22Rv1 (cell line): ENCODE results near the gene ADAMTS2.

Experiments
- H3K27ac ChIP-seq: fragments of 450-650 bp; 2 replicates; pipeline ENCODE4 v1.5.1; 2017
- ZFX ChIP-seq: fragments of 450-650 bp; IDR thresholded peaks from 2 replicates; pipeline ENCODE4 v1.6.1; 2017; ENCODE audit warnings: antibody characterized with exemption, borderline replicate concordance
- TF ChIP-seq, protein P1 (sequence below): fragments of 450-650 bp; IDR thresholded peaks from 2 replicates; pipeline ENCODE4 v1.5.1; 2017; ENCODE audit warnings: mild to moderate bottlenecking

ADAMTS2 gene

DNA sequence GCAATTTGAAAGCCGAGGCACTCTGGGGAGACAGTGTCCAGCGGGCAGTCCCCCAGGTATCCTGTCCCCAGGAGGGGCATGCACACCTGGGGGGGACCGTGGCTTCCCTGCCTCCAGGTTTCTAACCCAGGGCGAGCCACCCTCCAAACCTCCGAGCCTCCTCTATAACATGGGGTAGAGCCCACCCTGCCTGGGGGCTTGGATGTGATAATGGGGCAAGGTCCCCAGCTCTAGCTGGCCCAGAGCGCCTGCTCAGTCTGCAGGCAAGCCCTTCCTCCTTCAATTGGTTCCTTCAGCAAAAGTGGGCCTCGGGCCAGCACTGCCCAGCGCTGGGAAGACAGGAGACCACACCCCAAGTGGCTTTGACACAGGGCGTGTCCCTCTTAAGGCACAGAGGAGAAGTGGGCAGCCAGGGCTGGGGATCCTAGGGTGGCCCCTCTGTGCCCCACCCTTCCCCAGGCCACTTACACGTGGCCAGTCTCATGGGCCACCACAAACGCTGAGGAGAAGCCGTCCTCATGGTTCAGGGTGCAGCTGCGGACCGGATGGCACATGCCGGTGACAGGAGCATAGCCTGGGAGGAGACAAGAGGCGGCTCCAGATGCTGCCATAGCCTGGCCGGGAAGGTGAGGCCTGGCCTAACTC, 190.8 kb downstream of the ADAMTS2 start:
- TF ChIP-seq ZFX, result no peak
- TF ChIP-seq, protein P1, sequence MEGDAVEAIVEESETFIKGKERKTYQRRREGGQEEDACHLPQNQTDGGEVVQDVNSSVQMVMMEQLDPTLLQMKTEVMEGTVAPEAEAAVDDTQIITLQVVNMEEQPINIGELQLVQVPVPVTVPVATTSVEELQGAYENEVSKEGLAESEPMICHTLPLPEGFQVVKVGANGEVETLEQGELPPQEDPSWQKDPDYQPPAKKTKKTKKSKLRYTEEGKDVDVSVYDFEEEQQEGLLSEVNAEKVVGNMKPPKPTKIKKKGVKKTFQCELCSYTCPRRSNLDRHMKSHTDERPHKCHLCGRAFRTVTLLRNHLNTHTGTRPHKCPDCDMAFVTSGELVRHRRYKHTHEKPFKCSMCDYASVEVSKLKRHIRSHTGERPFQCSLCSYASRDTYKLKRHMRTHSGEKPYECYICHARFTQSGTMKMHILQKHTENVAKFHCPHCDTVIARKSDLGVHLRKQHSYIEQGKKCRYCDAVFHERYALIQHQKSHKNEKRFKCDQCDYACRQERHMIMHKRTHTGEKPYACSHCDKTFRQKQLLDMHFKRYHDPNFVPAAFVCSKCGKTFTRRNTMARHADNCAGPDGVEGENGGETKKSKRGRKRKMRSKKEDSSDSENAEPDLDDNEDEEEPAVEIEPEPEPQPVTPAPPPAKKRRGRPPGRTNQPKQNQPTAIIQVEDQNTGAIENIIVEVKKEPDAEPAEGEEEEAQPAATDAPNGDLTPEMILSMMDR, result no peak
- H3K27ac ChIP-seq, result no peak overlapping the region

DNA sequence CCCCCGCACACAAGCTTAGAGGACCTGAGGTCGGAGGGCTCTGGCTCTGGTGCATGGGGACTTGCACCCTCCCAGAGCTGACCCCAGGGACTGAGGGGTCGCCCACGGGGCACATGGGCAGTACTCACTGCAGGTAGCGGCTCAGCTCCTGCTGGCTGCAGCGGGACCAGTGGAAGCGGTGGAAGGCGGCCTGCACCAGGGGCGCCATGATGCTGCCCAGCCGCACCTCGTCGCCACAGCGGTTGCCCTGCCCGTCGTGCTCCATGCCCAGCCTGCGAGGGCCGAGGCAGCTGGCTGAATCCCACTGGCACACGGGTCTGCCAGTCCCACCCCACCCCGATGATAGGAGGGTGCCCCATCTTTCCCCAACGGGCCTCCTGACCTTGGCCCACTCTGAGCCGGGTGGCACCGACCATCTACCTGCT, 191.3 kb downstream of the ADAMTS2 start:
- TF ChIP-seq, protein P1, result no peak
- TF ChIP-seq ZFX, result no peak
- no peak overlapping the region for H3K27ac ChIP-seq

DNA sequence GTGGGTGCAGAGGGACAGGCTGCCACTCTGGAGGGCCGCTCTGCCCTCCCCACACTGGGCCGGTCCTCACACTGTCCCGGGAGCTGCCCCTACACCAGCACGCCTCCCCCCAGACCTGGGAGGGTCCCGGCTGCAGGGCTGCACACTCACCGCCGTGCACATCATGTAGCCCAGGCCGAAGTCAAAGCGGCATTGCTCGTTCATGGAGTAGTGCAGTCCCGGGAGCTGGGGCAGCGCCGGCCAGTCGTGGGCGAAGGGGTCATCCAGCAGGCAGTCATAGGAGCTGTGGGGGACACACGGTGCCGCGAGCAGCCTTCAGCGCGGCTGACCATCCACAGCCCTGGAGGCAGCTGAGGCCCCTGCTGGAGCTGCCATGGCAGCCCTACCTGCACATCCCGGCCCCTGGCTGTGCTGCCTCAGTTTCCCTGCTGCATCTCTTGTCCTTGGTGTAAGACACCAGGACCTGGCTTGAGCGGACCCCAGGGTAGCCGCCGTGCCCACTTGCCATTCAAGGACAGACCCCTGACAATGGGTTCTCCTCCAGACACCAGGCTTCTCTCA, 191.8 kb downstream of the ADAMTS2 start:
- no peak overlapping the region for H3K27ac ChIP-seq
- no peak for TF ChIP-seq ZFX
- TF ChIP-seq, protein P1, result no peak

DNA sequence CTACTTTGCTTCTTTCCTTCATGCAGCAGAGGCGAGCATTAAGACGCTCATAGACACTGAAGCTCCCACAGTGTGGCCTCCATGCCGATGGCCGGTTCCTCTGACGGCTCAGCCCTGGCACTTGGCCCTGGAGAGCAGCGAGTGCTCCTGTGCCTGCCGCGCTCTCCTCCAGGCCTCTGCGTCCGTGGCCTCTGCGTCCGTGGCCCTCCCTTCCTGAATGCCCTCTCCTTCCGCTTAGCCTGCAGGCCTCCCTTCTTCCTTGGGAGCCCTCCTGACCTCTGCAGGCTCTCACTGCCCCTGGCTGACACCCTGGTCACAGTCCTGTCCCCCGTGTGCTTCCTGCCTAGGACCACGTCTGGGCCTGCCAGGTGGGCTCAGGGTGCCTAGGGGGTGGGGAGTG, 192.3 kb downstream of the ADAMTS2 start:
- TF ChIP-seq, protein P1, result no peak
- no peak for TF ChIP-seq ZFX
- H3K27ac ChIP-seq, result no peak overlapping the region

DNA sequence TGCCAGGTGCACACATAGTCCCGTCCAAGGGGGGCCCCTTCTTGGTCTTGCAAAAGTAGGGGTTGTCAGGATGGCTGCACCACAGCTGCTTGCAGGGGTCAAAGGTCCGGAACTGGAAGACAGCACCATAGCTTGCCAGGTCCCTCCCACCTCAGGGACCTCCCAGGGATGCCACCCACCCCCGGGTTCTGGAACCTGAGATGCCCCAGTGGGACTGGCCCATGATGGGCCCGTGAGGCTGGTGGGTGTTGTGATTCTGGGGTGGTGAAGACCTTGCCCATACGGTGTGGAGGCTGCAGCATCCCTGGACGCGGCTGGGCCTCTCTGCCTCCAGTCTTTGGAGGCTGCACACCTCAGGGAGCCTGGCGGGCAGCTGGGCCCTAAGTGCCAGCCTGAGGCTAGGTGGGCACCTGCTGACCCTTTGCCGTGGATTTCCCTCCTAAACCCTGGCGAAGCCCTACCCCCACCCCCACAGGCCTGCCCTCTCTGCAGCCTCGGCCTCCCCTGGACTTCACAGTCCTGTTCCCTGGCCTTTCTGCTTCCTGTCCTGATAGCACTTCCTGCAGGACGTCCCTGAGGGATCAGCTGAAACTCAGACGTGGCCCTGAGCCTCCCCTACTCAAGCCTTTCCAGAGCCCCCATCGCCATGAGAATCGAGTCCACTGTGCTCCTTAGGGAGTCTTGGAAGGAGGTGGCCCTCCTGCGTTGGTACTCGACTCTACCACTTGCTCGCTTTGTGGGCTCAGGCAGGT, 192.9 kb downstream of the ADAMTS2 start:
- TF ChIP-seq, protein P1, result no peak
- no peak for TF ChIP-seq ZFX
- H3K27ac ChIP-seq, result no peak overlapping the region

DNA sequence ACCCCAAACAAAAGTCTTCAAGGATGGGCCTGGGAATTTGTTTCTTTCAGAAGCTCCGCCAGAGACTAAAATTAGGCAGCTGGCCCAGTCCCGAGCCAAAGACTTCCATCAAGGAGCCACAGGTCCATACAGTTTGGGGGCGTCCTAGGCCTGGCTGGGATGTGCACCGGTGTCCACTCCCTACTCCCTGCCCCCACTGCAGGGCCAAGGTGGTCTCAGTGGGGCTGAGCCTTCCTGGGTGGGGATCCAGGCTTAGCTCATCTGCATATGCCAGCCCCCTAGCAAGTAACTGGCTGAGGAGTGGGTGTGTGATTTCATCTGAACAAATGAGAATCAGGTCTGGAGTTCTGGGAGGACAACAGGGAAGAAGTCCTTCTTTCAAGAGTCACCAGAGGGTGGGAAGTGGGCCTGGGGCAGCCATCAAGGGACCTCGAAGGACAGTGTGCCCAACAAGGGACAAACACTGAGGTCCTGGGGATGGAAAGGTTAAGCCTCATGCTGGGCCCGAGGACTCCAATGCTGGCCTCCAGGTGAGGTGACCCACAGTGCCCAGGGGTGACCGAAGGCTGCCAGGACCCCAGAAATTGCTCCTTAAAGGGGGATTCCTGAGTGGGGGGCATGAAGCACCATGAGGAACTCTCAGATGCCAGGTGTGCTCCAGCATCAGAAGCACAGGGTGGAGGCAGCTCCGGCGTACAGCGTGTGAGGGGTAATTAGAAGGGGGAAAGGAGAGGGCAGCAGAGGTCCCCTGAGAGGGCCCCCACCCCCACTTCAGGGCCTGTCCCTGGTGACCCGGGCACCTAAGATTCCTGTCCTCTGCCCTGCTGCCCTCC, 193.8 kb downstream of the ADAMTS2 start:
- no peak for TF ChIP-seq ZFX
- TF ChIP-seq, protein P1, result no peak
- no peak overlapping the region for H3K27ac ChIP-seq
